GM23338 (cell line): ENCODE data around the gene UBASH3B. TPM values are rescaled to one million over a fixed set of nuclear protein-coding genes. Genes with fewer than 3 reads are reported as not detected.

Experiments used
- ATAC-seq: fragments of 200-7000 bp; cut with Tn5 transposase; 3 replicates; pipeline ENCODE4 v1.9.1; 2020
- DNase-seq: peaks from one replicate; pipeline ENCODE4 v3.0.0-alpha.2; 2015; ENCODE audit warnings: low spot score
- H2AFZ ChIP-seq: fragments of 200-600 bp; sonication (generic); 2 replicates; pipeline ENCODE4 v1.8.0; 2016; ENCODE audit warnings: antibody characterized with exemption, mild to moderate bottlenecking, moderate library complexity
- H3F3A ChIP-seq: fragments of 200-600 bp; sonication (generic); replicated peaks from 2 replicates; pipeline ENCODE4 v1.8.0; 2017; ENCODE audit warnings: antibody characterized with exemption, mixed run types, low read depth
- H3K27ac ChIP-seq: fragments of 200-600 bp; sonication (generic); 2 replicates; pipeline ENCODE4 v1.6.1; 2016; ENCODE audit warnings: low read depth
- H3K27me3 ChIP-seq: fragments of 200-600 bp; sonication (generic); 2 replicates; pipeline ENCODE4 v1.8.0; 2016; ENCODE audit warnings: mild to moderate bottlenecking, mixed run types, moderate library complexity; ENCODE audit not compliant: insufficient read depth
- H3K36me3 ChIP-seq: fragments of 200-600 bp; sonication (generic); 2 replicates; pipeline ENCODE4 v1.8.0; 2016; ENCODE audit warnings: mild to moderate bottlenecking; ENCODE audit not compliant: insufficient read depth
- H3K4me1 ChIP-seq: fragments of 200-600 bp; sonication (generic); 2 replicates; pipeline ENCODE4 v1.8.0; 2016; ENCODE audit warnings: mild to moderate bottlenecking, moderate library complexity; ENCODE audit not compliant: insufficient read depth
- H3K4me2 ChIP-seq: fragments of 200-600 bp; sonication (generic); 2 replicates; pipeline ENCODE4 v1.7.1; 2017; ENCODE audit warnings: mixed run types
- H3K4me3 ChIP-seq: fragments of 200-600 bp; sonication (generic); 2 replicates; pipeline ENCODE4 v1.6.1; 2016; ENCODE audit warnings: mixed run types
- H3K79me2 ChIP-seq: fragments of 200-600 bp; sonication (generic); replicated peaks from 2 replicates; pipeline ENCODE4 v1.8.0; 2017; ENCODE audit warnings: mild to moderate bottlenecking; ENCODE audit not compliant: insufficient read depth
- H3K9me2 ChIP-seq: fragments of 200-600 bp; sonication (generic); 2 replicates; pipeline ENCODE4 v1.8.0; 2017; ENCODE audit not compliant: insufficient read depth
- H4K20me1 ChIP-seq: fragments of 200-600 bp; sonication (generic); replicated peaks from 2 replicates; pipeline ENCODE4 v1.8.0; 2017; ENCODE audit warnings: mild to moderate bottlenecking; ENCODE audit not compliant: insufficient read depth
- H3K27ac Mint-ChIP-seq: 2 replicates; pipeline ENCODE4 v1.8.0; 2020; ENCODE audit warnings: inconsistent platforms, mild to moderate bottlenecking, moderate library complexity, mixed read lengths
- H3K27me3 Mint-ChIP-seq: 3 replicates; pipeline ENCODE4 v1.8.0; 2022; ENCODE audit warnings: low read depth, mild to moderate bottlenecking, moderate library complexity, mixed read lengths, inconsistent platforms; ENCODE audit not compliant: insufficient read depth, poor library complexity
- H3K36me3 Mint-ChIP-seq: 3 replicates; pipeline ENCODE4 v1.8.0; 2021; ENCODE audit warnings: low read depth, mild to moderate bottlenecking, inconsistent platforms, moderate library complexity, mixed read lengths
- H3K4me1 Mint-ChIP-seq: 3 replicates; pipeline ENCODE4 v1.8.0; 2020; ENCODE audit warnings: mild to moderate bottlenecking, inconsistent platforms, mixed read lengths
- H3K4me3 Mint-ChIP-seq: 3 replicates; pipeline ENCODE4 v1.8.0; 2021; ENCODE audit warnings: moderate library complexity, mild to moderate bottlenecking, inconsistent platforms, mixed read lengths
- H3K9me3 Mint-ChIP-seq: 3 replicates; pipeline ENCODE4 v1.8.0; 2020; ENCODE audit warnings: moderate library complexity, mild to moderate bottlenecking, inconsistent platforms, mixed read lengths
- JUNB ChIP-seq: IDR thresholded peaks from one replicate; pipeline ENCODE4 v1.6.1; 2016; ENCODE audit warnings: antibody characterized with exemption; ENCODE audit not compliant: unreplicated experiment
- ZNF331 ChIP-seq: fragments of 250-450 bp; sonication (Bioruptor Pico); IDR thresholded peaks from 2 replicates; pipeline ENCODE4 v1.5.0; 2020; ENCODE audit warnings: low read depth, mild to moderate bottlenecking, moderate library complexity
- ZNF462 ChIP-seq: fragments of 250-450 bp; sonication (Bioruptor Pico); IDR thresholded peaks from 2 replicates; pipeline ENCODE4 v1.5.0; 2020; ENCODE audit warnings: mild to moderate bottlenecking, moderate library complexity
- polyA plus RNA-seq: library from polyadenylated mRNA; unstranded; fragments of >200 nt; fragmentation: Nextera tagmentation; extraction: Ambion mirVana; gene quantifications from 2 replicates; pipeline ENCODE4 v1.2.1, GENCODE V29; 2016
- total RNA-seq: library from RNA; depleted of rRNA; stranded (reverse); fragments of >200 nt; shearing (Covaris generic); gene quantifications from 2 replicates; pipeline ENCODE4 v1.2.3, GENCODE V29; 2014
- TF ChIP-seq, protein P1 (sequence below), 2 experiments: fragments of 200-600 bp in 1 of 2; sonication (generic) in 1 of 2; conservative IDR thresholded peaks; 2 replicates each; pipeline versions ENCODE4 v1.5.1 to v1.6.1; 2016 to 2017; ENCODE audit warnings: antibody characterized with exemption in 2 of 2, low read depth in 2 of 2, mild to moderate bottlenecking in 2 of 2, moderate library complexity in 1 of 2

The UBASH3B gene
- total and polyA plus RNA-seq, 2 experiments from 2014 or later: 2.1 to 12.0 TPM

DNA sequence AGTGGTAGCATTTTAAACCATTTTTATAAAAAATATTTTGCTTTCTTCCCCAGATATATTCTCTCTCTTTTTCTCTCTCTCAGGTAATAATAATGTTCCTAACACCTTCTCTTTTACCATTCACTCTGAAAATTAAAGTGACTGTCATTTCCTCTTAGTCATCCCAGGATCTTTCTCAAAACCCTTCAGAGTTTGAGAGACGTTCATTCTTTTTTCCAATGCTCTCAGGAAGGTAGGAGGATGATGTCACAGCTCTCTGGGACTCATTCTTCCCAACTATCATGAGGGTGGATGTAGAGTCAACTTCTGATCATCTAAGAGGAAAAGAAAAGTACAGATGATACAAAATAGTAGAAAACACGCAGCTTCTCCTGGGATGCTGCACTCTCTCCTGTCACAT, 122.6 kb downstream of the UBASH3B start (continued):
- TF ChIP-seq ZNF462 (CRISPR knock-in tag) (no peak), JUNB (no peak), ZNF331 (CRISPR knock-in tag) (no peak)
- TF ChIP-seq, protein P1, sequence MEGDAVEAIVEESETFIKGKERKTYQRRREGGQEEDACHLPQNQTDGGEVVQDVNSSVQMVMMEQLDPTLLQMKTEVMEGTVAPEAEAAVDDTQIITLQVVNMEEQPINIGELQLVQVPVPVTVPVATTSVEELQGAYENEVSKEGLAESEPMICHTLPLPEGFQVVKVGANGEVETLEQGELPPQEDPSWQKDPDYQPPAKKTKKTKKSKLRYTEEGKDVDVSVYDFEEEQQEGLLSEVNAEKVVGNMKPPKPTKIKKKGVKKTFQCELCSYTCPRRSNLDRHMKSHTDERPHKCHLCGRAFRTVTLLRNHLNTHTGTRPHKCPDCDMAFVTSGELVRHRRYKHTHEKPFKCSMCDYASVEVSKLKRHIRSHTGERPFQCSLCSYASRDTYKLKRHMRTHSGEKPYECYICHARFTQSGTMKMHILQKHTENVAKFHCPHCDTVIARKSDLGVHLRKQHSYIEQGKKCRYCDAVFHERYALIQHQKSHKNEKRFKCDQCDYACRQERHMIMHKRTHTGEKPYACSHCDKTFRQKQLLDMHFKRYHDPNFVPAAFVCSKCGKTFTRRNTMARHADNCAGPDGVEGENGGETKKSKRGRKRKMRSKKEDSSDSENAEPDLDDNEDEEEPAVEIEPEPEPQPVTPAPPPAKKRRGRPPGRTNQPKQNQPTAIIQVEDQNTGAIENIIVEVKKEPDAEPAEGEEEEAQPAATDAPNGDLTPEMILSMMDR (conservative IDR thresholded peaks at IDR 0.05; ENCODE audit: low read depth in 2 of 2): no peak

GRCh38 chr11:122779047-122779629, 123.6 kb downstream of the UBASH3B start:
- H3K4me3 Mint-ChIP-seq: no peak overlapping the region
- Histone ChIP-seq H3K4me2 (no peak overlapping the region), H3K4me1 (peaks cover 6% of the 10 kb centered on the region; the same call in 1 of the 2 replicates), H4K20me1 (no peaks in the 10 kb centered on the region), H3K36me3 (no peaks in the 10 kb centered on the region), H3K4me3 (no peak overlapping the region), H3K9me2 (no peaks in the 10 kb centered on the region), H3K27me3 (no peaks in the 10 kb centered on the region), H3K27ac (no peak overlapping the region), H3F3A (no peaks in the 10 kb centered on the region), H2AFZ (no peak overlapping the region), H3K79me2 (no peaks in the 10 kb centered on the region)
- ATAC-seq: no peak
- no peaks in the 10 kb centered on the region for H3K9me3 Mint-ChIP-seq
- peaks cover 12% of the 10 kb centered on the region for H3K27me3 Mint-ChIP-seq
- peaks cover 9% of the 10 kb centered on the region for H3K4me1 Mint-ChIP-seq
- no peak overlapping the region for H3K27ac Mint-ChIP-seq
- no peak for DNase-seq
- no peaks in the 10 kb centered on the region for H3K36me3 Mint-ChIP-seq
- TF ChIP-seq ZNF462 (CRISPR knock-in tag): no peak
